ENCODE measurements around the gene TCF7L2.

TCF7L2 gene

DNA sequence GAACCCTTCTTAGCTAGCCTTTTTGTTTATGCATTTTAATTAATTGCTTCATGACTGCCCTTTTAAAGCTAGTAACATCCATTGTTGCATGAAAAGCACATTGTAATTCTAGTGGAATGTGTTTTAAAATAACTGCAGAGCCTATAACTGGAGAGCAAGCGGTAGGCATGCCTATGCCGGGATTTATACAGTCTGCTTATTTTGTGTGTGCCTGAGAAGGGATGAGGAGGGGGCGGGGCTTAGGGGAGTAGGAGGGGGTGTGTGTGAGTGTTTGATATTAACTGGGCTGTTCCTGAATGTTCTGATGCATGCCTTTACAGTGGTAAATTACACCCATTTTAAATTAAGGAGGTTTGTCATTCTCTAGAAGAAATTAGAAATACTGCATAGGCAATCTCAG lies 208.1 kb downstream of the TCF7L2 start:
- no peak for DNase-seq

DNA sequence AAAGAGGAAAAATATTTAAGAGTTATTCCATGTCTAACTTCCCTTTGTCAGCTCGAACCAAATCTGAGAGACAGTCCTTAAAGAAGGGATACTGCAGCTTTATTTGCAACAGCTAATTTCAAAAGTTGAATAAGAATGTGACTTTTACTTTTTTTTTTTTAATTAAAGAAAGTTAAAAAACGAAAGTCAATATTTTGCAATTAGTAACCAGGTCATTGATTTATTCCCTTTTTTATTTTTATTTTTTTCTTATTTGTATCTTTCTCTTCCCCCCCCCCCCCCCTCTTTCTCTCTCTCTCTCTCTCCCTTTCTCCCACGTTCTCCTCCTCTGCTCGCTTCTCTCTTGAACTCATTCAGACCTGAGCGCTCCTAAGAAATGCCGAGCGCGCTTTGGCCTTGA lies 209.5 kb downstream of the TCF7L2 start:
- no peak for DNase-seq

DNA sequence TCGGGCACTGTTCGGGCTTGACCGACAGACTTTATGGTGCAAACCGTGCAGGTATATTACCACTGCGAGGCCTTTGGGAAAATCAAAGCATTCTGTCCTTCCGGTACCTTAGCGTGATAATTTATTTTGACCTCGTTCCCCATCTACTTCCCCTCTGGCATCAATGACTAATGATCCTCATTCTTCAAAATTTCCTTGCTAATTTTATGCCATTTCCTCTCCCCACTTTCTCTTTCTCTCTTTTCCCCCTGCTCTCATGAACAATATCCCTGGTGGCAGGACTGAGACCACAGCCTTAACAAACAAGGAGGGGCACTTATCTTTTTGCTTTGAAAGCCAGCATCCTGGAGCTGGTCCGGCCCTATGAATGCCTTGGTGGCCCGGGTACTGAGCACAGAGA lies 210.6 kb downstream of the TCF7L2 start:
- no peak for DNase-seq

DNA sequence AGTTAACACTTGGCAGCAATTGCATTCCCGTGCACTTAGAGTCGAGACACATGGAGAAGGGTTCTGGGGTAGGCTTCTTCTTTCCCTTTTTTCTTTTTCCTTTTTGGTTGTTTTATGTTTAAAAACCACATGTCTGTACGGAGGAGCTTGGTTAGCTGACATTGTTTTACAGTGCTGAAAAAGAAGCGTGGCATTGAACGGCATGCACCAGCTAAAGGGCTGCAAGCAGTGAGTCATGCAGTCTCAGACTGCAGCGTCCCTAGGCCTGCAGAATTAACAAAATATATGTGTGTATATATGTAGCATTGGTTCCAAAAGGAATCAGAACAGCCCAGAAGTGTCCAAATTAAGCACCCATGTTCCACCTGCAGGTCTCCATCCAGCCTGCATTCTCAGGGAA lies 211.0 kb downstream of the TCF7L2 start:
- no peak for DNase-seq

DNA sequence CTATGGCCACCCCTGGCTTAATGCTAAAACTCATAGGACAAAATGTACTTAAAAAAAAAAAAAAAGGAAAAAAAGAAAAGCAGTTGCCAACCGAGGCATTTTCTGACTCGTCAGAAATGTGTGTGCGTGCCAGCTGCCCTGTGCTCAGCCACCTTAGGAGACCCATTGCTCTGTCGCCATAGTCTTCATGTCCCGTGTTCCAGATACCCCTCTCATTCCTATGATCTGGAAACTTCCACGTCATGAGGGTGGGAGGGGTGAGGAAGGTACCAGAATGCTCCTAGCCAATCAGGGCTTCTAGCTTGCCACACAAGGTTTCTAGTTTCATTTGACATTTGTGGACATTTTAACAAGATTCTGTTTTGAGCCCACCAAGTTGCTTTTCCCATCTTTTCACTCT lies 212.9 kb downstream of the TCF7L2 start:
- no peak for DNase-seq

DNA sequence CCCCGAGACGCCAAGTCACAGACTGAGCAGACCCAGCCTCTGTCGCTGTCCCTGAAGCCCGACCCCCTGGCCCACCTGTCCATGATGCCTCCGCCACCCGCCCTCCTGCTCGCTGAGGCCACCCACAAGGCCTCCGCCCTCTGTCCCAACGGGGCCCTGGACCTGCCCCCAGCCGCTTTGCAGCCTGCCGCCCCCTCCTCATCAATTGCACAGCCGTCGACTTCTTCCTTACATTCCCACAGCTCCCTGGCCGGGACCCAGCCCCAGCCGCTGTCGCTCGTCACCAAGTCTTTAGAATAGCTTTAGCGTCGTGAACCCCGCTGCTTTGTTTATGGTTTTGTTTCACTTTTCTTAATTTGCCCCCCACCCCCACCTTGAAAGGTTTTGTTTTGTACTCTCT lies 215.6 kb downstream of the TCF7L2 start:
- no peak for DNase-seq

DNA sequence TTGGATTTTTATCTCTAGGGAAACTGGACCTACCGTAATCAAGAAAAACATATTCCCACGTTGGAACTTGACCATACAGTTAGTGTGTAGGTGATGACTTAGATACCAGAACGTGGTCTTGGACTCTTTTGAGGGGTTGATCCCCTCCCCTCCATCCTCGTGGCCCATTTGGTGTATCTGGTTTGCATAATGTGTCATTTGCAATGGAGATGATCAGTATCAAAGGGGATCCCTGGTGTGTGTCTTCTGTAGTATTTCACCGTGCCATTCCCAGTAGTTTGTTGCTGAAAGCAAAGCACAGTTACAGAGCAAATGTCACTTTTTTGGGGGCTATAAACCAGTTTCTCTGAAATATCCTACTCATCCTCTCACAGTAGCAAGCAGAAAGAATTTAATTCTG lies 217.7 kb downstream of the TCF7L2 start:
- no peak for DNase-seq

DNA sequence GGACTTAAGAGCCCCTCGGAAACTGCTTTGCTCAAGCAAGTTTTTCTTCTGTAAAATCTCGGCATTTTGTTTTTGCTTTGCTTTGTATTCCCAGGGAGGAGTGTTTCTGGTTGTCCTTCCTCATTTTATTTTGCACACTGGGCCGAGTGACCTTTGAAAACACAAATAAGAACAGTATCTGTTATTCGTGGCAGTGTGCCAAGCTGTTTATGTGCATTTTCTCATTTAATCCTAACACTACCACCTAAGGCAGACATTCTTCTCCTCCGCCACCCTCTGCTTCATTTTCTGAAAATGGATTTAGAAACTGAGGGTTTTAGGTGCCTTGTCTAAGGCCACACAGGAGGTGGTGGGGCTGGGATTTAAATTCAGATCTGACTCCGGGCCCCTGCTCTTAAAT lies 218.5 kb downstream of the TCF7L2 start:
- no peak for DNase-seq

DNA sequence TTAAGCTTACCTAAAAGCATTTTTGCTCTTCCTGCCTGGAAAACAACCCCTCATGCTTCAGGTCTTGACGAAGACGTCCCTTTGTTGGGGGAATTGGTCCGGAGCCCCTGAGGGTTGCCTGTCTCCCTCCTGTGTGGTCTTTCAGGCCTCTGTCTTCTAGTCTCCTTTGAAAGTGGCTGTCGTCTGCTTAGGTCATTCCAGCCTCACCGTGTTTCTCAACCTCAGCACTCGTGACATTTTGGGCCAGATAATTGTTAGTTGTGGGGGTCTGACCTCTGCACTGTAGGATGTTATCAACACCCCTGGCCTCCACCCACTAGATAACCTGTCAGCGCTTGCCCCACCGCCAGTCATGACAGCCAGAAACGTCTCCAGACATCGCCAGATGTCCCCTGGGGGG lies 219.1 kb downstream of the TCF7L2 start:
- DNase-seq: no peak

DNA sequence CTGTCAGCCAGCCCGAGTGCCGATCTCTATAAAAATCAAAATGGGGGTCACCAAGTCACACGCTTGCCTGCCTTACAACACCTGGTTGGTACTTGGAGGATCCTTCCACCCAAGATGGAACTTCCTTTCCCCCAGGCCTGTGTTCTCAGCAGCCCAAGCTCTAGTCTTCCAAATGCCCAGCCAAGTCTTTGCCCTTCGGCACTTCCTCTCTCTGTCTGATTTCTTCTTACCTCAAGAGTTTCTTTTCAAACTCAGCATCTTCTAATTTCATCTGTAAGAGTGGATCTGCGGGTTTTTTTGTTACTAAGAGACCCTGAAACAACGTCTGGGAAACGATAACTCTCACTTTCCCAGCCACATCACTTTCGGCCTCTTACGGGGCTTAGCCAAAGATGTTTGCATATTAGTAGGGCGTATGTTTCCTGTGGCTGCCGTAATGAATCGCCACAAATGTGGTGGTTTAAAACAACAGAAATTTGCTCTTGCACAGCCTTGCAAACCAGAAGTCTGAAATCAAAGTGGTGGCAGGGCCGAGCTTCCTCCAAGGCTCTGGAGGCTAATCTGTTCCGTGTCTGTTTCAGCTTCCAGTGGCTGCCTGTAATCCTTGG lies 219.9 kb downstream of the TCF7L2 start:
- no peak for DNase-seq

DNA sequence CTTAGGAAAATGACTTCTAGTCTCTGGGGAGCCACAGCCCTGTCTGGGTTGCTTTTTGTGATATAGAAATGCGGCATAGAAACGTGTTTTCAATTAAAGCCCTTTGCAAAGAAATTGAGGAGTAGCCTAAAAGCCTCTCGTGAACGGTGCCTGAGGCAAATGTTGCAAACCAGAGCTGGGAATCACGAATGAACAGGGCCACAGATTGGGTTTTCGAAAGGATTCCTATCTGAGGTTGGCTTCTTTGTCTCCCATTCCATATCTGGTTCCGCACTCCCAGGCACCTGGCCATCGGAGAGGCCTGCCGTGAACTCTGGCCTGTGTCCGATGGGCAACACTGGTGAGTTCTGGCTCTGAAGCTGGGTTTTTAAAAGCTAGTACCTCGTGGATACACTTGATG lies 221.6 kb downstream of the TCF7L2 start:
- DNase-seq: no peak

DNA sequence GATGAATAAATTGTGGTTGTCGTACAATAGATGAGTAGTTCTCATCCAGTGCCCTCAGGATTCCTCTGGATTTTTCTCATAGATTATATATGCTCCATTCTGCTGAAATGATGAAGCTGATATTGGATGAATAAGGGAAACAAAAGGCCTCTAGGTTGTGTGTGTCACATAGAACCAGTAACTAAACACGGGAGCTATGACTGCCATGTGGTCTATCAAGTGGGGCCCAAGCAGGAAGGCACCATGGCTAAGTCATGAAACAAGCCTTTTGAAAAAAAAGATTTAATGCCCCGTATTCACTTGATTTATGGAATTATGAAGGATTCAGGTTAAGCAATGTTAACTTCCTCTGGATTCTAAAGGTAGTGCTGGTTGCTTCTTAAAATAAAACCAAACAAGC lies 225.1 kb downstream of the TCF7L2 start:
- DNase-seq: no peak

DNA sequence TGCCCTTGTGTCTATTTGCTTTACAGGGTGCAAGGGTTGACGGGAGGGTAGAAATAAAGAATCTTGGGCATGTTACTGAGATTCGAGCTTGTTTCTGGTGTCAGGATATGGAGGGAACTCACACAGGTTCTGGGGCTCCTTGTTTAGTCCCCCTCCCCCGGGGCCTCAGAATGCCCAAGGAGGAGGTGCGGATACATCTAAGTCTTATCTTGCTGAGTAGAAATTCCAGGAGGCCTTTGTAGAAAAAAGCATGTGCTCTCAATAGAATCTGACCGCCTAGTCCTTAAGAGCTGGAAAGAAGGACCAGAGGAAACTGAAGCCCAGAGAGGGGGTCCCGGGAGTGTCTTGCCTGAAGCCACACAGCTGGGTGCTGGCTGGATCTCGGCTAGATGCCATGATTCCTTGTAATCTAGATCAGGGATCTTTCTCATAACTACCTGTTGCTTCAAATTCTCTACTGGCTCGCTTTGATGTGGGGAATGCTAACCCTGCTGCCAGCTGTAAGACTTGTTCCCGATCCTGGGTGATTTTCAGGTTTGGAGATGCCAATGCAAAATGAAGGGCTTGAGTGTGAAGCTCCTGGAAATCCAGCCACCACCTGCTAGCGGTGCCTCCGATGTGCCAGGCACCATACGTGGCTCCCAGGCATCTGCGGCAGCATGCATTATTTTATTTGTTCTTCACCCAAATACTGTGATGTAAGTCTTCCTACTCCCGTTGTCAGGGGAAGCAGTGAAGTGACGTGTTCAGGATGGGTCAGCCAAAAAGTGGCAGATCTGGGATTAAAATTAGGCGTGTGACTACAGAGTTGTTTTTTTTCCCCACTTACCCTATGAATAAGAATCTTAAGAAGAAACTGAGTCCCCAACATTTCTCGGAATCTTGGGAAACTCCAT lies 226.0 kb downstream of the TCF7L2 start:
- DNase-seq: no peak

DNA sequence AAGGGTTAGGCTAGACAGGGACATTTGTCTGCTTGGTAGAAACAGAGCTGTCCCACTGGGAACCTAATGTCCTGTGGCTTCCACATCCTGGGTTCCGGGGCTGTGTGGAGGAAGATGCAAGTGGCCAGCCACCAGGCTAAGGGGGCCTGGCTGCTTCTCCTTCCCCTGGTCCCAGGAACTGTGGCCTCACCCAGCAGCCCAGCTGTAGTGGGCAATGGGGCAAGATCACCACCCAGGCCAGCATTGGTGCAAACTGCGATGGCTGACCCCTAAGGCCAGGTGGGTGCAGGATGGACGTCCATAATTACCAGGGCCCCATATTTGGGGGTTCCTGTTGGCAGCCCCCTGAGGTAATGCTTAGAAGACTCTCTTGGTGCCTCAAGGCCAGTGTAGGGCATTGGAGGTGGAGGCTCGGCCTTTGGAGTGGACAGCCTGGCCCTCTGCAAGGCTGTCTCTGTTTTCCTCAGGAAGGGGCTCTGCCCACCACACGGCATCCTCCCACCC lies 226.7 kb downstream of the TCF7L2 start:
- no peak for DNase-seq

DNA sequence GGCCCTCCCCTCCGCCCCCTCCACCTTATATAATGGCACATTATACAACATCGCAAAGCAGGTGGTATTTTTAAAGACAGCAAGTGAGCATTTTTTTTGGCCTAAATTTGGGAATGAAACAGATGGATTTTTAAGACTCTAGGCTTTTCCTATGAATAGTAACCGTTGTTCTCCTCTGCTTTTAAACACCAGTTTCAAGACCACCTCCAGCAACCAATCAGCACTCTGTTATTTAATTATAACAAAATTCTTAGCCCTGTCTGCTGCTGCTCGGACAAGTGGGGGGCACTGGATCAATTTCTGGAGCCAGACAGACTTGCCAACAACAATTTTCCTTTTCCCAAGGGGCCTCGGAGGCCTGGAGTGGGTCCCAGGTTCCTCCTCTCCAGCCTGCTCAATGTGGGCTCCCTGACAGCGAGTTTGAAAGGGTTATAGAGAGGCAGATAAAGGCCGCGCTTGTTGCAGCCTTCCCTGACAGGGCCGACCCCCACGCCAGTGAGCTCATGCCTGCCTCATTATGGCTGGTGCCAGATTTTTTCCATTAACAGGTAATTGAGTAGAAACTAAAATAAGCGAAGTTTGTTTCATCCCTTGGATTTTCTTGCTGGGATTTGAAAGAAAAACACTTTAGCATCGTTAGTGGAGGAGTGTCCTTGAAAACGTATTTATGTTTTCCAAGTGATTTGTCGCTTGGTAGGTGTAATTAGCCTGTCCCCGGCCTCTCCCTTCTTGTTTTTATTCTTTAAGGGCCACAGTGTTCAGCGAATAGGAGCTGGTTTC lies 227.3 kb downstream of the TCF7L2 start:
- DNase-seq: no peak

DNA sequence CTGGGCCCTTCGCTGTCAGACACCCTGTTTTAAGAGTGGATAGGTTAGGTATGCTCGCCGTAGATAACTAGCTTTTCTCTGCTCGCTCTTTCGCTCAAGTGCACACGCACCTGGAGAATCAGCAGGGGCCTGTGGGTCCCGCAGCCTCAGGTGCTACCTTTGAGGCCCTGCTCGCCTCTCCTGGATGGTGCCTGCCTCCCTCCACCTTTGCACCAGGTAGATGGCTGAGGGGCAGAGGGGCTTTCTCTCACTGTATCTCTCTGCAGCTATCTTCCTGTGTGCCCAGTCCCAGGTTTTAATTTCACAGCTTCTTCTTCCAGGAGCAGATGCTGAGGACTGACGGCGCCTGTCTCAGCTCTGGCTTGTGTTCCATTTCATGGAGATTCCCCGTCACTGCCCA lies 227.9 kb downstream of the TCF7L2 start:
- no peak for DNase-seq

DNA sequence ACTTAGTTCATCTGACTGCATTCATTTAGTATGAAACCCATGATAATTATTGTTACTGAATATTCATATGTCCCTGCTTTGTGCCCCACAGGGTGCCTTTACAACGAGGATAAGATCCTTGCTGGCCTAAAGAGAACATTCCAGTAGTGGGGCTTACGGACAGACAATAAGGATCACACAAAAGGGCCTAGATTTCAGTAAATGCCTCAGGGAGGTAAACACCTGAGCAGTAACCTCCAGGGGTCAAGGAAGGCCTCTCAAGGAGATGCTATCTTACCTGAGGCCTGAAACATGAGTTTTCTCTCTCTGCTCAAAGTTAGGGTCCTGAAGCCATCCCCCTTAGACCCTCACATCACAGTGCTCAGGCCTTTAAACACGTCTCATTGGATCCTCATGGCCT lies 228.7 kb downstream of the TCF7L2 start:
- no peak for DNase-seq

DNA sequence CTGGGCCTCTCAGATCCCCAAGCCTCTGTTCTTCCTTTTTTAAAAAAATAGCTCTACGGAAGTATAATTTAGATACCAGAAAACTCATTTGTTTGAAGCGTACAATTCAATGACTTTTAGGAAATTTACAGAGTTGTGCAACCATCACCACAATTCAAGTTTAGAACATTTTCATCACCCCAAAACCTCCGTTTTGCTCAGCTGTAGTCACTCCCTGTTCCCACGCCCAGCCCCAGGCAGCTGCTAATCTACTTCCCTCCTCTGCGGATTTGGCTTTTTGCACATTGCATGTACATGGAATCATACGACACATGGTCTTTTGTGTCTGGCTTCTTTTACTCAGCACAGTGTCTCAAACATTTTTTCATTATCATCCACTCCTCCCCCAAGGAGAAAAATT lies 229.2 kb downstream of the TCF7L2 start:
- no peak for DNase-seq

DNA sequence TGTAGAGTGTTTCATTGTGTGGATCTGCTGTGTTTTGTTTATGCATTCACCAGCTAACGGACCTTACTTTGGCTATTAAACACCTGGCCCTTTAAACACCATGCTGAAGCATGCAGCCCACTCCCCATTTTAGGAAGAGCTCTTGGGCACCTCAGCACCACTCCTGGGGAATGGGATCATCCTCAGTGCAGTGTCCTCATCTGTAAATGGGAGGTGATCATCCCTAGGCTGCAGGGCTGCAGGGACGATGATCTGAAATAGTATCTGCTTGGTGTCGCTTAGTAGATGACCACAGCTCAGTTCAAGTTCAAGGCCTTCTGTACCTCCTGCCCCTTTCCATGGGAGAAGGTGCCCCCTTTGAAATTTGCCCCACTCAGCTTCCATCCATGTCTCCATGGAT lies 229.9 kb downstream of the TCF7L2 start:
- DNase-seq: no peak

DNA sequence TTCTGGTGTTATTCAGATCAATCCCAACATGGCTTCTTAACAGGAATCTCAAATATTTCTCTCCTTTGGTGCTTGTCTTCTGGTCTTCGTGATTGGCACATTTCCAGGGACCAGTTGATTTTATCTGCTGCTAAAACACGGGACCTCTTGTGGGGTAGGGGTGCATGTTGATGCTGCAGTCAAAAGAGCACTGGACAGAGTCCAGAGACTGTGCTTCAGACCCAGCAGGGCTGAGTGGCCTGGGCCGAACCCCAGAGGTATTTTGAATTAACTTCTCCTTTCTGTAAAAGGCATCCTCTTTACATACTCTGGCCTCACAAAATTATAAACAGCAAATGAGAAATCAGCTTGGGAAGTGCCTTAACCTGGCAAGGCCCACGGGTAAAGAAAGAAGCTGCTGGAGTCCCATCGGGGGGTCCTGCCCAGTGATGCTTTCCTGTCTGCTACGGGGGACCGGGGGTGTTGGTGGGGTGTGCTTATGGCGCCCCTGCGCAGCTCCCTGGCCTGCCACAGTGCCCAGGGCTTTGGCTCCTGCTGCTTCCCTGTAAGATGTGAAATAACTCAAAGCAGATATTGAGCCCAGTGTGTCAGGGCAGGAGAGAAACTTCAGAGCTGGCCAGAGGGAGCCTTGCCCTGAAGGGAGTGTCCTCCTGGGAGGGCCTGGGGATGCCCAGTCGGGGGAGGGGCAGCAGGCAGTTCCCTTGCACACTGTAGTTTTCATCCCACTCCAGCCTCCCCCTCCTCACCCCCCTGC lies 230.5 kb downstream of the TCF7L2 start:
- no peak for DNase-seq

DNA sequence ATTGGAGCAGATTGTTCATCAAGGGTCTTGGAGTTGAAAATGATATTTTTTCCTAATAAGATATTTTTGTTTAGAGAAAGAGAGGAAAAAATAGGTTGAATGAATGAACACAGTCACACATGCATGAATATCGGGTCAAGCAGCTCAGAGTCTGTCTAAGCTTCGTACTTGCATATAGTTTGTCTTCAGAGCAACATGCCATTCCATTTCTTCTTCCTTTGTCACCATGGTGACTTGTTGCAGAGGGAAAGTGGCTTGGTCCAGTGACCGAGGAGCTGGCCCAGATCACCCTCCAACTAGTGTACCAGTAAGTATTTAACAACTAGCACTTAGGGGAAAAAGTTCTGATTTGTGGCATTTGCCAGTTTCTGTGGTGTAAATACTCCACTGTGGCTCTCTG lies 232.1 kb downstream of the TCF7L2 start:
- DNase-seq: no peak

DNA sequence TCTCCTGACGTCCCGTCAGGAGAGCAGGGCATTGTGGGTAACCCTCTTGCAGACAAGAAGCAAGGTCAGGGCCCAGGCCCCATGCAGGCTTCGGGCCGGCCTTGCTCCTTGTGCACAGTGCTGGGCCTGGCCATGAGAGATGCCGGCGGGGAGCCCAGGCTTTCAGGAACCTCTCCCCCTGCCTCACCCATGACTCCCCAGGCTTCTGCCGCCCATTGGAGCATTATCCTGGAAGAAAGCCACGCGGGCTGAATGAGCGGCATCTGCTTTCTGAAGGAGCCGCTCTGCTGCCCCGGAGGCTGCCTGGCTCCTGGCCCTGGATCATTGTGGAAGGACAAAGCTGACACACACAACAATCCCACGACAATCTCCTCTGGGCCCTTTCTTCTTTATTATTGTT lies 233.5 kb downstream of the TCF7L2 start:
- DNase-seq: no peak

All from activated CD8-positive, alpha-beta memory T cell treated with anti-CD3 and anti-CD28 coated beads, Interleukin-2, amount 50 U/mL, for 48 hours (primary cell).